Caco-2 (cell line): ENCODE measurements around the gene MEDAG. TPM values are rescaled to one million over a fixed set of nuclear protein-coding genes. Genes with fewer than 3 reads are reported as not detected.

Experiments
- BruUV-seq: library from RNA; stranded (reverse); fragments of 400-500 nt; replicated peaks from 2 replicates; lab custom pipeline; 2021; lab: Mats Ljungman, UMichigan
- CTCF ChIA-PET: fragments of 300-600 bp; sonication (Branson Sonifier 250); formaldehyde crosslinking; loops from one replicate; lab custom pipeline; 2022; ENCODE audit warnings: antibody characterized with exemption; lab: Charles Lee
- POLR2A ChIA-PET: fragments of 300-600 bp; sonication (Branson Sonifier 250); formaldehyde crosslinking; loops from one replicate; lab custom pipeline; 2022; ENCODE audit warnings: antibody characterized with exemption; lab: Charles Lee
- DNase-seq, 2 experiments: peaks; one replicate each; pipeline versions ENCODE4 v3.0.0 to v3.0.0-alpha.2; 2020 to 2022
- H3K27me3 ChIP-seq: replicated peaks from 2 replicates; pipeline ENCODE4 v1.6.0; 2011; ENCODE audit warnings: low read length; ENCODE audit not compliant: control insufficient read depth, insufficient read depth
- H3K36me3 ChIP-seq: 2 replicates; pipeline ENCODE4 v1.5.1; 2011; ENCODE audit warnings: low read length; ENCODE audit not compliant: control insufficient read depth, insufficient read depth
- H3K4me1 ChIP-seq: fragments of 250-450 bp; sonication (Bioruptor Pico); 2 replicates; pipeline ENCODE4 v1.5.1; 2020; ENCODE audit warnings: mild to moderate bottlenecking
- H3K4me3 ChIP-seq: 2 replicates; pipeline ENCODE4 v1.5.1; 2011; ENCODE audit warnings: low read depth, mild to moderate bottlenecking, control low read depth, low read length
- H3K9me3 ChIP-seq: fragments of 250-450 bp; sonication (Bioruptor Pico); 2 replicates; pipeline ENCODE4 v1.5.1; 2020; ENCODE audit warnings: mild to moderate bottlenecking, moderate library complexity
- H3K27ac Mint-ChIP-seq: one replicate; pipeline ENCODE4 v1.8.0; 2022; ENCODE audit warnings: mixed read lengths; ENCODE audit not compliant: unreplicated experiment
- H3K27me3 Mint-ChIP-seq: one replicate; pipeline ENCODE4 v1.8.0; 2022; ENCODE audit warnings: mixed read lengths; ENCODE audit not compliant: insufficient read depth, unreplicated experiment
- H3K36me3 Mint-ChIP-seq: one replicate; pipeline ENCODE4 v1.8.0; 2022; ENCODE audit warnings: mild to moderate bottlenecking, mixed read lengths; ENCODE audit not compliant: insufficient read depth, unreplicated experiment
- H3K4me1 Mint-ChIP-seq: one replicate; pipeline ENCODE4 v1.8.0; 2022; ENCODE audit warnings: low read depth, mixed read lengths; ENCODE audit not compliant: unreplicated experiment
- H3K4me3 Mint-ChIP-seq: one replicate; pipeline ENCODE4 v1.8.0; 2022; ENCODE audit warnings: mild to moderate bottlenecking, moderate library complexity, mixed read lengths; ENCODE audit not compliant: unreplicated experiment
- H3K9me3 Mint-ChIP-seq: one replicate; pipeline ENCODE4 v1.8.0; 2022; ENCODE audit warnings: mixed read lengths; ENCODE audit not compliant: unreplicated experiment
- intact Hi-C: fragments of 100-400 bp; cut with micrococcal nuclease; formaldehyde crosslinking; loops from one replicate; pipeline ENCODE4 v1.10.0; 2022; ENCODE audit not compliant: unreplicated experiment
- total RNA-seq: library from RNA; stranded (reverse); gene quantifications from 2 replicates; pipeline ENCODE4 v1.2.3, GENCODE V29; 2022
- TF ChIP-seq, protein P1 (sequence below), 2 experiments: fragments of 200-600 bp in 1 of 2; IDR thresholded peaks; 1 replicate in 1 of 2; 2 replicates in 1 of 2; pipeline versions ENCODE4 v1.5.1 to v1.8.0; 2011 to 2022; ENCODE audit warnings: antibody characterized with exemption in 1 of 2, control low read depth in 1 of 2, inconsistent platforms in 1 of 2, low read depth in 1 of 2, low read length in 1 of 2, mild to moderate bottlenecking in 1 of 2, moderate library complexity in 1 of 2; ENCODE audit not compliant: insufficient read depth in 1 of 2, severe bottlenecking in 1 of 2, unreplicated experiment in 1 of 2

The MEDAG gene
- total RNA-seq, 1 experiment from 2014 or later: not detected

DNA sequence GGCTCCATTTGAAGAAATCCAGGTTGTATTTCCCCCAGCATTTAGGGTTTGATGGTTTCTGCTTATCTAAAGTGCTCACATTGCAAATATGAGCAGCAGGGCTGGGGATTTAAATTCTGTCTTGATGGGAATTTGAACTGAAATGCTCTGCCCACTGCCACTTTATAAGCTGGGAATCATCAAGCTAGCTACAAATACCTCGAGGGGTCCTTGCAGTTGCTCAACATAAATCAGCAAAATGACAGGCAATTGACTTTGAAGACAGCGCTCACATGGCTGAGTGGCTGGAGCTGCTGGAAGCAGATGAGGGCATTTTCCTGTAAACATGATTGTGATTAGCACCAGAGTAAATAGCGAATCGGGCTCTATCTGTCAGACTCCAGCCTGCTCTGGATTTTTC, 39.4 kb upstream of the MEDAG start:
- ChIA-PET CTCF (interaction anchor here (0.5 to 1.9 kb wide), 2 partner anchors 58 to 184 kb away, joined by 3 to 5 read pairs; no protein-coding TSS in a partner anchor), POLR2A (no interaction called here)
- Histone ChIP-seq H3K27me3 (no peaks in the 10 kb centered on the region), H3K4me1 (0 out of 2 replicates have a peak, but pooled peaks cover 7% of the 10 kb centered on the region), H3K36me3 (no peaks in the 10 kb centered on the region), H3K9me3 (no peaks in the 10 kb centered on the region), H3K4me3 (no peak overlapping the region)
- Mint-ChIP-seq H3K9me3 (no peaks in the 10 kb centered on the region), H3K27ac (no peak overlapping the region), H3K4me1 (peaks cover 8% of the 10 kb centered on the region), H3K4me3 (no peak overlapping the region), H3K27me3 (peaks cover 2% of the 10 kb centered on the region), H3K36me3 (no peaks in the 10 kb centered on the region)
- intact Hi-C loops: no loop called here
- BruUV-seq: no TSS peak
- no peak for DNase-seq
- TF ChIP-seq, protein P1, sequence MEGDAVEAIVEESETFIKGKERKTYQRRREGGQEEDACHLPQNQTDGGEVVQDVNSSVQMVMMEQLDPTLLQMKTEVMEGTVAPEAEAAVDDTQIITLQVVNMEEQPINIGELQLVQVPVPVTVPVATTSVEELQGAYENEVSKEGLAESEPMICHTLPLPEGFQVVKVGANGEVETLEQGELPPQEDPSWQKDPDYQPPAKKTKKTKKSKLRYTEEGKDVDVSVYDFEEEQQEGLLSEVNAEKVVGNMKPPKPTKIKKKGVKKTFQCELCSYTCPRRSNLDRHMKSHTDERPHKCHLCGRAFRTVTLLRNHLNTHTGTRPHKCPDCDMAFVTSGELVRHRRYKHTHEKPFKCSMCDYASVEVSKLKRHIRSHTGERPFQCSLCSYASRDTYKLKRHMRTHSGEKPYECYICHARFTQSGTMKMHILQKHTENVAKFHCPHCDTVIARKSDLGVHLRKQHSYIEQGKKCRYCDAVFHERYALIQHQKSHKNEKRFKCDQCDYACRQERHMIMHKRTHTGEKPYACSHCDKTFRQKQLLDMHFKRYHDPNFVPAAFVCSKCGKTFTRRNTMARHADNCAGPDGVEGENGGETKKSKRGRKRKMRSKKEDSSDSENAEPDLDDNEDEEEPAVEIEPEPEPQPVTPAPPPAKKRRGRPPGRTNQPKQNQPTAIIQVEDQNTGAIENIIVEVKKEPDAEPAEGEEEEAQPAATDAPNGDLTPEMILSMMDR (IDR thresholded peaks at IDR 0.05; ENCODE audit: insufficient read depth in 1 of 2, low read depth in 1 of 2, low read length in 1 of 2, severe bottlenecking in 1 of 2, unreplicated experiment in 1 of 2): no peak

- Mint-ChIP-seq H3K9me3 (no peaks in the 10 kb centered on the region), H3K4me1 (peaks cover 8% of the 10 kb centered on the region), H3K27ac (no peak overlapping the region), H3K36me3 (no peaks in the 10 kb centered on the region), H3K4me3 (no peak overlapping the region), H3K27me3 (peaks cover 2% of the 10 kb centered on the region)
- TF ChIP-seq, protein P1 (IDR thresholded peaks at IDR 0.05; ENCODE audit: insufficient read depth in 1 of 2, low read depth in 1 of 2, low read length in 1 of 2, severe bottlenecking in 1 of 2, unreplicated experiment in 1 of 2): no peak
- H3K36me3 ChIP-seq: no peaks in the 10 kb centered on the region
- no peak for DNase-seq
- CTCF ChIA-PET: interaction anchor here (0.5 to 1.9 kb wide), 3 partner anchors 10 to 184 kb away, joined by 3 to 5 read pairs (median 3); no protein-coding TSS in a partner anchor
- H3K9me3 ChIP-seq: no peaks in the 10 kb centered on the region
- H3K4me3 ChIP-seq: no peak overlapping the region
- 0 out of 2 replicates have a peak, but pooled peaks cover 7% of the 10 kb centered on the region for H3K4me1 ChIP-seq
- intact Hi-C loops: no loop called here
- H3K27me3 ChIP-seq: no peaks in the 10 kb centered on the region
- no TSS peak for BruUV-seq
- POLR2A ChIA-PET: no interaction called here
Measured at GRCh38 chr13:30867089-30867669, 38.9 kb upstream of the MEDAG start.

GRCh38 chr13:30868799-30869470, 37.1 kb upstream of the MEDAG start:
- no peaks in the 10 kb centered on the region for H3K36me3 ChIP-seq
- H3K9me3 ChIP-seq: no peaks in the 10 kb centered on the region
- no peak overlapping the region for H3K4me3 ChIP-seq
- BruUV-seq: no TSS peak
- TF ChIP-seq, protein P1 (IDR thresholded peaks at IDR 0.05; ENCODE audit: insufficient read depth in 1 of 2, low read depth in 1 of 2, low read length in 1 of 2, severe bottlenecking in 1 of 2, unreplicated experiment in 1 of 2): no peak
- Mint-ChIP-seq H3K4me1 (peaks cover 8% of the 10 kb centered on the region), H3K4me3 (no peak overlapping the region), H3K27me3 (peaks cover 2% of the 10 kb centered on the region), H3K9me3 (no peaks in the 10 kb centered on the region), H3K27ac (no peak overlapping the region), H3K36me3 (no peaks in the 10 kb centered on the region)
- no peak for DNase-seq
- no peaks in the 10 kb centered on the region for H3K27me3 ChIP-seq
- H3K4me1 ChIP-seq: 0 out of 2 replicates have a peak, but pooled peaks cover 7% of the 10 kb centered on the region
- intact Hi-C loops: no loop called here
- POLR2A ChIA-PET: interaction anchor here (0.6 kb wide), 1 partner anchor 372 kb away, joined by 11 read pairs; no protein-coding TSS in a partner anchor
- CTCF ChIA-PET: interaction anchor here (0.6 to 1.3 kb wide), 2 partner anchors 14 to 604 kb away, joined by 3 read pairs; no protein-coding TSS in a partner anchor
